GM19463 (cell line): Measurements from ENCODE around the gene VAV2.
"Not testable (repeated sequence)": the region's sequence is repeated elsewhere in the genome, so short reads cannot be mapped to it uniquely, and the experiment has no call there.

Source experiments
- ATAC-seq: cut with Tn5 transposase; IDR thresholded peaks from one replicate; pipeline ENCODE4 v1.9.1; 2021; ENCODE audit warnings: mild to moderate bottlenecking, moderate library complexity; ENCODE audit not compliant: unreplicated experiment

Gene VAV2

DNA sequence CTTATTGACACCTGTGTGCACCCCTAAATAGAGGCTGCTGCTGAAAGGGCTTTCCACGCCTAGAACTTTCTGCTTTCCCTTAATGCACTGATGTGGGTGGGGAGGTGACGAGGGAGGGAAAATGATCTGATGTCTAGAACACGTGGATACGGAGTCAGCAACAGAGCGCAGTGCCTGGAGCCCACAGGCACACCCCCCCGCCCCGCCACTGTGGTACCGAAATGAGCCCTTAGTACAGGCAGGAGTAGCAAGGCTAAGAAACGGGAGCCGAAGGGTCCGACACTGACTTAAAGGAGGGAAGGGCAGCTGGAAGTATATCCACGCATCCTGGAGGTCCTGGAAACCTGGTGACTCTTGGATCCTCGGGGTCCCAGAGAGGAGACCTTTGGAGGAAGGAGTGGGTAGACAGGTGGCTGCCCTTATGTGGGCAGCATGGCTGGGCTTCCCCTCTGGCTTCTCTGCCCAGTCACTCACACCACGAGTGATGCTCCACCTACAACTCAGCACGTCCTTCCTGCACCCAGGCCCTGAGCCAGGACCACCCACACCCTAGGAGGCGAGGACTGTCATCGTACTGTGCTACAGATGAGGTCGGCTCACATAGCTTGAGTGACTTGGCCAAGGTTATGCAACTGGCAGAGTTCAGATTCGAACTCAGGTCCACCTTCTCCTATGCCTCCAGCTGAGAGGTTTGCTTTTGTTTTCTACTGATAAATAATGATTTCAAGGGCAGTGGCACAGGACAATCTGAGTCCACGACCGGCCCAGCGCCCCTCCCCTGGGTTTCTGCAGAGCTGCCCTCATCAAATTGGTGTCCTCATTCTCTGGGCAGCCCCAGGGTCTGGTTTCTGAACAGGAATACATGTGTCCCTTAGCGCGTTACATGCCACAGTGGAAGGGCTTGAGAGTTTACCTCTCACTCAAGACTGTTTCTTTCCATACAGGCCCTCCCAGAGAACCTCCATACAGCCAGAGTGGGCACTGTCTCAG, 4.7 kb upstream of the VAV2 start:
- no peak for ATAC-seq

GRCh38 chr9:133995012-133995896, 3.1 kb upstream of the VAV2 start:
- no peak for ATAC-seq

GRCh38 chr9:133994353-133995011, 2.4 kb upstream of the VAV2 start:
- no peak for ATAC-seq

DNA sequence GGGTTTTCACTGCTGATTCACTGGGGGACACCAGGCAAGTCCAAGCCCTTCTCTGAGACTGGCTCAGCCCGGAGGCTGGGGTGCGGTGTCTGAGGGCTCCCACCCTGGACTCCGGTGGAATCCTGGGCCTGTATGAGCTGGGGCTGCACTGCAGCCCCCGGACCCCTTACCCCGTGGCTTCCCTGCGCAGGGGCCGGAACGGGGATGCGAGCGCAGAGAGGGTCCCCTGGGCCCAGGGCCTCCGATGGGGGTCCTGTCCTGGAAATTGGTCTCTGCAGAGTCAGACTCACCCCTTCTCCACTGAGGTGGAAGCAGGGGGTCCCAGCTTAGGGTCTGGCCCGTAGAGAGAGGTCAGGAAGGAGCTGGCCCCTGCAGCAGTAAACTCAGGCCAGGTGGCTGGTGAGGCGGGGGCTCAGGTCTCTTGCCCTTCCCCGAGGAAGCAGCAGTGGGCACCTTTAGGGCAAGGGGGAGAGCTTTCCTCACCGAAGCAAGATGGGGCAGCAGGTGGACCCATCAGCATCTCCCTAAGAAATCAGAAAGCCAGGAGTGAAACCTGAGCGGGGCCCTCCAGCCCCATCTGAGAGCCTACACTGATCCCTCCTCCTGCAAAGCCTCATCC, 1.6 kb upstream of the VAV2 start:
- no peak for ATAC-seq

GRCh38 chr9:133992780-133993634, 883 bp upstream of the VAV2 start:
- peak; percentile 45 for ATAC-seq

- ATAC-seq: peak; percentile 18
Measured at GRCh38 chr9:133991214-133991921, 756 bp downstream of the VAV2 start.

DNA sequence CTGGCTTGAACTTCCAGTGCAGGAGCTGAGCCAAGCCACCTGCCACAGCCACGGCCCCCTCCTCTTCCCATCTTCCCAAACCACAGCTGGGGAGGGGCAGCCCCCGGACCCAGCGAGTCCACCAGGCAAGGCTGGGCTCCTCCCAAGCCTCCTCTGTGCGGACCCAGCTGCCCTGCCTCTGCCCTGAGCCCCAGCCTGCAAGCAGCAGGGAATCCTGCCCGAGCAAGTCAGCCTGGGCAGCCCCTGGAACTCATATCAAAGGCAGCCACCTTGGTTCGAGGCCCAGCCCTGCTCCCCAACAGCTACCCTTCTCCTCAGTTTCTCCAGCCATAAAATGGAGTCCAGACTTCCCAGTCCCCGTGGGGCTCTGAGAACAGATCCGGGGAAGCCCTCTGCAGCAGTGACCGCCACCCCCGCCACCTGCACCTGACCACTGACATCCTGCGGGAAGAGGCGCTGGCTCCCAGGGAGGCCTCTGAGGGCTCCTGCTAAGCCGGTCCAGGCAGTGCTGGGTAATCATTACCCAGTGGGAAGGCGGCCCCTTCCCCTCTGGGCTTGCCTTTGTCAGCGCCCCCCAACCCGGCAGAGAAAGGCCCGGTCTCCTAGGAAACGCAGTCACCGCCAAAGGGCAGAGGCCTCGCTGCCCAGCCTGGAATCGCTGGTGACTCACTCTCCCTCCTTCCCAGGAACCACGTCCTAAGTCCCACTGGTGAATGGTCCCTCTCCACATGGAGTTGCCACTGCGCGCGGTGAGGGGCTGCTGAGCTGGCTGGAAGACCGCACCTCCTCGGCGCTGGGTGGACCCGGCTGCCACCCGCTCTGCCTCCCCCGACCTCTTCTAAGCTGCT, 1.5 kb downstream of the VAV2 start:
- ATAC-seq: no peak

DNA sequence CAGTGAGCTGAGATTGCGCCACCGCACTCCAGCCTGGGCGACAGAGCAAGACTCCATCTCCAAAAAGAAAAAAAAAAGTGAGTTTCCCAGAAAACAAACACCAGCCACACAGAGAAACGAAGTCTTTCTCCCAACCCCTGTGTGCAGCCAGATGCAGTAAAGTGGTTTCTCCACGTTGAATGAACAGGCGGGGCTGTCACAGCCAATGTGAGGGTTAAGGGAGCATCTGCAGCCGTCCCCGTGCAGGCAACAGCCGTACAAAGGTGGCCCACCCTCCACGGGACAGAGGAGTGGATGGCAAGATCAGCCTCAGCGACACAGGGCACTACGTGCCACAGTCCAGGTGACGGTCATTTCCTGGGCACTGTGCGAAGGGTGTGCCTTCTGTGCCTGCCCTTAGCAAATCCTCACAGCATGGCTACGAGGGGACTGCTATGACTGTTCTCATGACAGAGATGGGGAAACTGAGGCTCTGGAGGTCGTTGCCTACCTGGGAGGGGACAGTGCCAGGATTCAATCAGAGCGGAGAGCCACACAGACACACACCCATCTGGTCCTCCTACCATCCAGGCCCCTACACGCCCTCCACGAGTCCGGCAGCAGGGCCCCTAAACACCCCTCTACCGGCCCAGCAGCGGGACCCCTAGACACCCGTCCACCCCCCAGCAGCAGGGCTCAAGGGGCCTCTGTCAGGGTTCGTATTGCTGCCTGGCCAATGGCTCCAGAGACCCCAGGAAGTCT, 2.3 kb downstream of the VAV2 start:
- no peak for ATAC-seq

GRCh38 chr9:133988771-133989170, 3.4 kb downstream of the VAV2 start:
- not testable (repeated sequence) for ATAC-seq

- no peak for ATAC-seq
Measured at GRCh38 chr9:133987946-133988665, 4.0 kb downstream of the VAV2 start.

GRCh38 chr9:133987446-133987788, 4.7 kb downstream of the VAV2 start:
- no peak for ATAC-seq

DNA sequence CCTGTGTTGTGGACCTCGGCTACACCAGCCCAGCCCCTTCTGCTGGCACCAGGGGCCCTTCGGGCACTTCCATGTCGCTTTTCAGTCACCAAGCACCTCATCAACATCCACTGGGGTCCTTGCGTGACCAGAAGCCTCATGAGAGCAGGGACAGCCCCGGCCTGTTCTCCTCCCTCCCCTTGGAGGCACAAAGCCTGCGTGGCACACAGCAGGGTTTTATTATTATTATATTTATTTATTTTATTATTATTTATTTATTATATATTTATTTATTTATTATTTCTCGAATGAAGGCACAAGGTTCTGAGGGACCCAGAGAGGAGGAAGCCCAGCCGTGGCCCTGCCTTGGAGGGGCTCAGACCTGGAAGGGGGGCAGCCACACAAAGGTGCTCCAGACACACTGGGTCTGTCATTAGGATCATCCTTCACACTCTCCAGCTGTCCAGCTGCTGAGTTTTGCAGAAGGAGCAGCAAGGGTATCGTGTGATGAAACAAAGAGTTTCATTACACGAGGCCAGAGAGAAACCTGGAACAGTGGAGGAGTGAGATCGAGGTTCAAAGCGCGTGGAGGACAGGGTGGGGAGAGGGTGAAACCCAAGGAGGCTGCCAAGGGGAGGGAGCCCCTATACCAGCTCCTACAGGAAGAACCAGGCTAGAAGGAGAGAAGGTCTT, 5.2 kb downstream of the VAV2 start:
- ATAC-seq: no peak

DNA sequence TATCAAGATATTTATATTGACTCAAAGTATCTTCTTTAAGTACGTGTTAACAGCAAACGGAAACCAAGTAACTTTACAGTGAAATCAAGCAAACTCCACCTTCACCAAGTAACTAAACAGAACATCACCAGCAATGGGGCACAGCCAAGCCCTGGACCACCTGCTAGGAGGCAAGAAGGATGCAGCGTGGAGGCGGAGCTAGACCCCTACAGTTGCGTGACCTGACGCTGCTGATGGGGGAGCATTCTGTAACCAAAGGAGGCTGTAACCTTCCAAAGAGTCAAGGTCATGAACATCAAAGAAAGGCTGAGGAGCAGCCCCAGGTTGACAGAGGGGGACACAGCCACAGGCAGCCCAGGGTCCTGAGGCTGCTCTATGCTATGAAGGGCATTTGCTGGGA, 6.1 kb downstream of the VAV2 start:
- ATAC-seq: no peak

DNA sequence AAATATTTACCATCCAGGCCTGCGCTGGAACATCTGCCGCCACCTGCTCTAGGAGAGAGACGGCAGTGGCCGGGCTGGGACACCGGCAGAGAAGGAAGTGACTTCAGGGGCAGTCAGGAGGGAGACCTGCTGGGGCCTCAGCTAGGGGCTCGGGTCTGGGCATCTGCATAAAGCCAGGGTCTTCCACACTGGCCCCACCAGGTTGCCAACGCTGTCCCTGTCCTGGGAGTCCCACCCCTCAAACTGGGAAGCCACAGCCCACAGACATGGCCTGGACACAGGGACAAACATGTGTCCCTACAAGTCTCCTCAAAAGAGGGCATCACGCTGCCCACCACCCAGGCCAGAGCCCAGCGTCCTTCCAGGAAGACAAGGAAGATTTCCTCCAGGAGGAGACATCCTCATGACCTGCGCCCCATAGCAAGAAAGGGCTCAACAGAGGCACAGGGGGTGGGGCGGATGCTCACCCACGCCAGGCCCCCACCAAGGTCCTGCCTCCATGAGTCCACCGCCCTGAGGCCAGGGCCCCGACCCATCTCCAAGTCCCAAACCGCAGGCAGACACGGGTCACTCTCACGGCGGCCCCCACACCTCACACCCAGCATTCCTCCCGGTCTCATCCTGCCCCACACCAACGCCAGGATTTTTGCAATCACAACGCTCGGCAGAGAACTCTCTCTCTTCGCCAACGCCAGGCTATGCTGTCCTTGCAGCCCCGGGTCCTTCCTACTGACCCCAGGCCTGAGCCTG, 9.0 kb downstream of the VAV2 start:
- ATAC-seq: no peak

DNA sequence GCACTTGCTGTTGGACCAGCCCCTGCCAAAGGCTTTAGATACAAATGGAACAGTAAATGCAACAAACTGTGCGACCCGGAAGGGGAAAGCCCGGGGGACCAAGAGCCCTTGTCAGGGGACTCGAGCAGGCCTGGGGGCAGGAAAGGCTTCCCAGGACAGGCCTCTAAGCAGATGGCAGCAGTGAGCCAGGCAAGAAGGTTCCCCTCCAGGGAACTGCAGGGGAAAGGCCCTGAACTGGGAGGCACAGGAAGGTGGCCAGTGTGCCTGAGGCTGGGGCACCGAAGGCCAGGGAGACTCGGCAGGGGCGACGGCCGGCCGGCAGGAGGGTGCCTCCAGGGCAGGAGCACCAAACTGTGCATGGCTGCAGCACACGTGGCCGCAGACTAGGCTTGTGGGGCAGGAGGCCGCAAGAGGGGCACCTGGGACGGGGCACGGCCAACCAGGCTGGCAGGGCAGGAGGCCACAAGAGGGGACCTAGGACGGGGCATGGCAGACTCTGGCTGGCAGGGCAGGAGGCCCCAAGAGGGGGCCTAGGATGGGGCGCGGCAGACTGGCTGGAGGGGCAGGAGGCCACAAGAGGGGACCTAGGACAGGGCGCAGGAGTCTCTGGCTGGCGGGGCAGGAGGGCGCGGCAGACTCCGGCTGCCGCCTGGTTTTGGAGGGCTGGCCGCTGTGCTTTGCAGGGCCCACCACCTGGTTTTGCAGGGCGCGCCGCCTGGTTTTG, 10.0 kb downstream of the VAV2 start:
- no peak for ATAC-seq
